SK-N-SH (cell line): ENCODE data around the gene CDH11.

Experiments
- EP300 ChIP-seq, 2 experiments: IDR thresholded peaks; 2 replicates each; pipeline versions ENCODE4 v1.4.0 to v1.6.1; 2012; ENCODE audit warnings: borderline replicate concordance in 1 of 2, low read depth in 1 of 2, low read length in 1 of 2
- EZH2phosphoT487 ChIP-seq: fragments of 200-600 bp; sonication (generic); IDR thresholded peaks from 2 replicates; pipeline ENCODE4 v1.6.1; 2017; ENCODE audit warnings: low read depth, mixed run types, mild to moderate bottlenecking, antibody characterized with exemption, moderate library complexity, borderline replicate concordance
- JUND ChIP-seq: IDR thresholded peaks from 2 replicates; pipeline ENCODE4 v1.4.0; 2012
- MXI1 ChIP-seq: IDR thresholded peaks from 2 replicates; pipeline ENCODE4 v1.6.1; 2012; ENCODE audit warnings: mild to moderate bottlenecking, low read depth, low read length, improper control_type of control experiment
- POLR2AphosphoS5 ChIP-seq: IDR thresholded peaks from 2 replicates; pipeline ENCODE4 v1.6.1; 2012; ENCODE audit warnings: low read depth, low read length
- SIN3A ChIP-seq: IDR thresholded peaks from 2 replicates; pipeline ENCODE4 v1.6.1; 2012; ENCODE audit warnings: low read depth, mild to moderate bottlenecking, low read length, moderate library complexity, borderline replicate concordance
- TAF1 ChIP-seq: IDR thresholded peaks from 2 replicates; pipeline ENCODE4 v1.6.1; 2012; ENCODE audit warnings: low read depth, mild to moderate bottlenecking, low read length, moderate library complexity, borderline replicate concordance
- TF ChIP-seq, protein P1 (sequence below): fragments of 200-600 bp; sonication (generic); IDR thresholded peaks from 2 replicates; pipeline ENCODE4 v1.6.1; 2017; ENCODE audit warnings: antibody characterized with exemption, mild to moderate bottlenecking, moderate library complexity
- TF ChIP-seq, protein P2 (sequence below): IDR thresholded peaks from 2 replicates; pipeline ENCODE4 v1.4.0; 2012; ENCODE audit warnings: low read depth, borderline replicate concordance
- TF ChIP-seq, protein P3 (sequence below): fragments of 150-350 bp; IDR thresholded peaks from 2 replicates; pipeline ENCODE4 v1.6.1; 2017; ENCODE audit warnings: antibody characterized with exemption, low read length, low read depth, borderline replicate concordance
- TF ChIP-seq, protein P4 (sequence below): IDR thresholded peaks from 2 replicates; pipeline ENCODE4 v1.4.0; 2012; ENCODE audit warnings: low read depth

DNA sequence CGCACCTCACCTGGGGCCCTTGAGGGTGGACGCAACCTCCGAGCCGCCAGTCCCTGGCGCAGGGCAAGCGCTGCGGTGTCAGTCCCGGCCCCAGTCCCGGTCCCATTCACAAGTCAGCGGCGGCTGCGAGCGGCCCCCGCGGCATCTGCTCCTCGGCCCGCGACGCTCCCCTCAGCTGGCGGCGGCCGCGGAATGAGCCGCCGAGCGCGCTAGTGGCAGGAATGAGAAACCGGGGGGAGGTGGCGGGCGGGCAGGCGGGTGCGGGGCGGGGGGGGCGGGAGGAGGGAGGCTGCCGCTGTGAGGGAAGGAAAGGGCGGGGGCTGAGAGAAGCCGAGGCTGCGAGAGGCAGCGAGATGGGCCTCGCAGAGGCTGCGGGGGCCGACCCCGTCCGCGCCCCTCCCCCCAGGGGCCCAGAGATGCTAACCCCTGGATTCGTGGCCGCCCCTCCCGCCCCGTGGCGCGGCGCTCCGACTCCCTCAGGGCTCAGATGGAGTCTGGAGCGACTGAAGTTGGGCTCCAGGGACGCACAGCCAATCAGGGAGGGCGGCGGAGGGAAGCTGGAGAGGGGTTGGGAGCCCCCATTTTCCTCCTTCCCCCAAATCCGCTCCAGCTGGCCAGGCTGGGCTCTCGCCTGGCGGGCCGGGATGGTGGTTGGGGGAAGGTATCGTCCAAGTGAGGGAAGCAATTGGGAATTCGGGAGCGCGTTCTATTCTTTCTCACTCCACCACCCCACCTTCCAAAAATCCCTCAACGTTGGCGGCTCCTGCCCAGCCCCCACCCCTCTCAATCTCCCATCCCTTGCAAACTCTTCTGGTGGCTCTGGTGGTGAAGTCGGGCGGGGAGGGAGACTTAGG is at the start of gene CDH11:
- TF ChIP-seq MXI1 (no peak), TAF1 (peak; percentile 71), EZH2phosphoT487 (no peak), JUND (no peak), SIN3A (no peak), POLR2AphosphoS5 (peak; percentile 33; the same call in 1 of the 2 replicates), EP300 (IDR thresholded peaks at IDR 0.05; ENCODE audit: borderline replicate concordance in 1 of 2, low read depth in 1 of 2, low read length in 1 of 2) (no peak; a peak in 1 of 4 replicates)
- TF ChIP-seq, protein P1, sequence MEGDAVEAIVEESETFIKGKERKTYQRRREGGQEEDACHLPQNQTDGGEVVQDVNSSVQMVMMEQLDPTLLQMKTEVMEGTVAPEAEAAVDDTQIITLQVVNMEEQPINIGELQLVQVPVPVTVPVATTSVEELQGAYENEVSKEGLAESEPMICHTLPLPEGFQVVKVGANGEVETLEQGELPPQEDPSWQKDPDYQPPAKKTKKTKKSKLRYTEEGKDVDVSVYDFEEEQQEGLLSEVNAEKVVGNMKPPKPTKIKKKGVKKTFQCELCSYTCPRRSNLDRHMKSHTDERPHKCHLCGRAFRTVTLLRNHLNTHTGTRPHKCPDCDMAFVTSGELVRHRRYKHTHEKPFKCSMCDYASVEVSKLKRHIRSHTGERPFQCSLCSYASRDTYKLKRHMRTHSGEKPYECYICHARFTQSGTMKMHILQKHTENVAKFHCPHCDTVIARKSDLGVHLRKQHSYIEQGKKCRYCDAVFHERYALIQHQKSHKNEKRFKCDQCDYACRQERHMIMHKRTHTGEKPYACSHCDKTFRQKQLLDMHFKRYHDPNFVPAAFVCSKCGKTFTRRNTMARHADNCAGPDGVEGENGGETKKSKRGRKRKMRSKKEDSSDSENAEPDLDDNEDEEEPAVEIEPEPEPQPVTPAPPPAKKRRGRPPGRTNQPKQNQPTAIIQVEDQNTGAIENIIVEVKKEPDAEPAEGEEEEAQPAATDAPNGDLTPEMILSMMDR = peak; percentile 27
- TF ChIP-seq, protein P2, sequence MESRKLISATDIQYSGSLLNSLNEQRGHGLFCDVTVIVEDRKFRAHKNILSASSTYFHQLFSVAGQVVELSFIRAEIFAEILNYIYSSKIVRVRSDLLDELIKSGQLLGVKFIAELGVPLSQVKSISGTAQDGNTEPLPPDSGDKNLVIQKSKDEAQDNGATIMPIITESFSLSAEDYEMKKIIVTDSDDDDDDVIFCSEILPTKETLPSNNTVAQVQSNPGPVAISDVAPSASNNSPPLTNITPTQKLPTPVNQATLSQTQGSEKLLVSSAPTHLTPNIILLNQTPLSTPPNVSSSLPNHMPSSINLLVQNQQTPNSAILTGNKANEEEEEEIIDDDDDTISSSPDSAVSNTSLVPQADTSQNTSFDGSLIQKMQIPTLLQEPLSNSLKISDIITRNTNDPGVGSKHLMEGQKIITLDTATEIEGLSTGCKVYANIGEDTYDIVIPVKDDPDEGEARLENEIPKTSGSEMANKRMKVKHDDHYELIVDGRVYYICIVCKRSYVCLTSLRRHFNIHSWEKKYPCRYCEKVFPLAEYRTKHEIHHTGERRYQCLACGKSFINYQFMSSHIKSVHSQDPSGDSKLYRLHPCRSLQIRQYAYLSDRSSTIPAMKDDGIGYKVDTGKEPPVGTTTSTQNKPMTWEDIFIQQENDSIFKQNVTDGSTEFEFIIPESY = no peak
- TF ChIP-seq, protein P3, sequence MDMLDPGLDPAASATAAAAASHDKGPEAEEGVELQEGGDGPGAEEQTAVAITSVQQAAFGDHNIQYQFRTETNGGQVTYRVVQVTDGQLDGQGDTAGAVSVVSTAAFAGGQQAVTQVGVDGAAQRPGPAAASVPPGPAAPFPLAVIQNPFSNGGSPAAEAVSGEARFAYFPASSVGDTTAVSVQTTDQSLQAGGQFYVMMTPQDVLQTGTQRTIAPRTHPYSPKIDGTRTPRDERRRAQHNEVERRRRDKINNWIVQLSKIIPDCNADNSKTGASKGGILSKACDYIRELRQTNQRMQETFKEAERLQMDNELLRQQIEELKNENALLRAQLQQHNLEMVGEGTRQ = no peak
- TF ChIP-seq, protein P4, sequence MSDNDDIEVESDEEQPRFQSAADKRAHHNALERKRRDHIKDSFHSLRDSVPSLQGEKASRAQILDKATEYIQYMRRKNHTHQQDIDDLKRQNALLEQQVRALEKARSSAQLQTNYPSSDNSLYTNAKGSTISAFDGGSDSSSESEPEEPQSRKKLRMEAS = peak; percentile 62; the same call in 1 of the 2 replicates
